ENCODE measurements around the gene GLT1D1.

- TF ChIP-seq, protein P1, sequence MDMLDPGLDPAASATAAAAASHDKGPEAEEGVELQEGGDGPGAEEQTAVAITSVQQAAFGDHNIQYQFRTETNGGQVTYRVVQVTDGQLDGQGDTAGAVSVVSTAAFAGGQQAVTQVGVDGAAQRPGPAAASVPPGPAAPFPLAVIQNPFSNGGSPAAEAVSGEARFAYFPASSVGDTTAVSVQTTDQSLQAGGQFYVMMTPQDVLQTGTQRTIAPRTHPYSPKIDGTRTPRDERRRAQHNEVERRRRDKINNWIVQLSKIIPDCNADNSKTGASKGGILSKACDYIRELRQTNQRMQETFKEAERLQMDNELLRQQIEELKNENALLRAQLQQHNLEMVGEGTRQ (IDR thresholded peaks at IDR 0.05; ENCODE audit: low read length), result no peak
- TF ChIP-seq CEBPB (IDR thresholded peaks at IDR 0.05; ENCODE audit: low read depth, low read length) (no peak), SP1 (IDR thresholded peaks at IDR 0.05; ENCODE audit: low read depth, low read length) (no peak), EZH2 (IDR thresholded peaks at IDR 0.05; ENCODE audit: low read depth, low read length, severe bottlenecking) (no peak), RAD21 (IDR thresholded peaks at IDR 0.05 in 1 of 2, conservative IDR thresholded peaks at IDR 0.05 in 1 of 2; ENCODE audit: low read depth in 2 of 2, low read length in 2 of 2) (no peak), CHD2 (IDR thresholded peaks at IDR 0.05; ENCODE audit: low read length) (no peak)
- TF ChIP-seq, protein P2, sequence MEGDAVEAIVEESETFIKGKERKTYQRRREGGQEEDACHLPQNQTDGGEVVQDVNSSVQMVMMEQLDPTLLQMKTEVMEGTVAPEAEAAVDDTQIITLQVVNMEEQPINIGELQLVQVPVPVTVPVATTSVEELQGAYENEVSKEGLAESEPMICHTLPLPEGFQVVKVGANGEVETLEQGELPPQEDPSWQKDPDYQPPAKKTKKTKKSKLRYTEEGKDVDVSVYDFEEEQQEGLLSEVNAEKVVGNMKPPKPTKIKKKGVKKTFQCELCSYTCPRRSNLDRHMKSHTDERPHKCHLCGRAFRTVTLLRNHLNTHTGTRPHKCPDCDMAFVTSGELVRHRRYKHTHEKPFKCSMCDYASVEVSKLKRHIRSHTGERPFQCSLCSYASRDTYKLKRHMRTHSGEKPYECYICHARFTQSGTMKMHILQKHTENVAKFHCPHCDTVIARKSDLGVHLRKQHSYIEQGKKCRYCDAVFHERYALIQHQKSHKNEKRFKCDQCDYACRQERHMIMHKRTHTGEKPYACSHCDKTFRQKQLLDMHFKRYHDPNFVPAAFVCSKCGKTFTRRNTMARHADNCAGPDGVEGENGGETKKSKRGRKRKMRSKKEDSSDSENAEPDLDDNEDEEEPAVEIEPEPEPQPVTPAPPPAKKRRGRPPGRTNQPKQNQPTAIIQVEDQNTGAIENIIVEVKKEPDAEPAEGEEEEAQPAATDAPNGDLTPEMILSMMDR (IDR thresholded peaks at IDR 0.05; ENCODE audit: control extremely low read depth in 1 of 3, insufficient read depth in 1 of 3, low read depth in 1 of 3, low read length in 3 of 3), result no peak
Observed at GRCh38 chr12:128819293-128820144, 33.8 kb upstream of the GLT1D1 start.

Data from H1 (cell line).